Ectodermal cell (in vitro differentiated cells): ENCODE results near the gene MRPL30.

Experiments used
- H3K27ac ChIP-seq: 2 replicates; pipeline ENCODE4 v1.7.0; 2013; ENCODE audit warnings: mild to moderate bottlenecking, low read depth, low read length; ENCODE audit not compliant: insufficient read depth, poor library complexity, severe bottlenecking
- H3K27me3 ChIP-seq: 2 replicates; pipeline ENCODE4 v1.7.0; 2013; ENCODE audit warnings: mild to moderate bottlenecking, low read length; ENCODE audit not compliant: insufficient read depth, control insufficient read depth, poor library complexity, severe bottlenecking
- H3K36me3 ChIP-seq: one replicate; pipeline ENCODE4 v1.7.0; 2013; ENCODE audit warnings: low read length; ENCODE audit not compliant: control insufficient read depth, insufficient read depth
- H3K4me1 ChIP-seq: one replicate; pipeline ENCODE4 v1.7.0; 2013; ENCODE audit warnings: low read length; ENCODE audit not compliant: control insufficient read depth, insufficient read depth
- H3K4me3 ChIP-seq: 2 replicates; pipeline ENCODE4 v1.7.0; 2013; ENCODE audit warnings: low read depth, low read length, control low read depth; ENCODE audit not compliant: insufficient read depth
- H3K9me3 ChIP-seq: 2 replicates; pipeline ENCODE4 v1.7.0; 2013; ENCODE audit warnings: mild to moderate bottlenecking, low read length, moderate library complexity; ENCODE audit not compliant: control insufficient read depth
- WGBS, 2 experiments: methylation state at CpG; one replicate each; pipeline ENCODE4 v1.1.7; 2013; ENCODE audit warnings: missing lambda C conversion rate in 2 of 2; 5-methylcytosine and 5-hydroxymethylcytosine counted together

The MRPL30 gene

DNA sequence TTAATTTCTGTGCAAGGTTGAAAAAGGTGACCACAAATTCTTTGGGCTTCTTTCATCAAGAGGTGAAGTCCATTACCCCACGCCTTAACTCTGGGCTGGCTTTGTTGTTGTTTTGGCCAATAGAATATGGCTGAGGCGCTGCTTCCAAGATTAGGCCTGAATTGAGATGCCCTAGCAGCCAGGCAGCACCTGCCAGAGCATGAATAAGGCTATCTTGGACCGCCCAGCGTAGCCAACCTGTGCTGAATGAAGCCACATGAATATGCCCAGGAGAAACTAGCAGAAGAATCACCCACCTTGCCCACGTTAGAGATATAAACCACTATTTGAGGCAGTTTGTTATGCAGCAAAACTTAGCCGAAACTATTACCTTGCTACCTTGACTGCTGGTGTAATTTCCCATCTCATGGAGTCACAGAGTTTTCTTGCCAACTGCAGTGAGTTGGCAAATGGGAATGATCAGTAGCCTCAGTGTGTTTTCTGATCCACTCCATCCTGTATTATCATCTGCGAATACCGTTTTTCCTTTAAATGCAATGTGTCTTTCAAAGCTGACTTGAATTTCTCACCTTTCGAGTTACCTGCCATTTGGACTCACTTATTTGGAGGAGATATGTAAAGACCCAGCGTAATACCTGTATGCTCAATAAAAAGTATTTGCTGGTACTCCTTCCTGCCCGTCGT lies 26.9 kb upstream of the MRPL30 start:
- Histone ChIP-seq H3K4me3 (peak overlapping the region; percentile 67), H3K27me3 (no peaks in the 10 kb centered on the region), H3K36me3 (peaks cover 13% of the 10 kb centered on the region), H3K27ac (no peak overlapping the region), H3K4me1 (peaks cover 7% of the 10 kb centered on the region), H3K9me3 (no peaks in the 10 kb centered on the region)
- WGBS, 2 experiments = 58% methylated on average over 12 of the region's 12 CpGs

DNA sequence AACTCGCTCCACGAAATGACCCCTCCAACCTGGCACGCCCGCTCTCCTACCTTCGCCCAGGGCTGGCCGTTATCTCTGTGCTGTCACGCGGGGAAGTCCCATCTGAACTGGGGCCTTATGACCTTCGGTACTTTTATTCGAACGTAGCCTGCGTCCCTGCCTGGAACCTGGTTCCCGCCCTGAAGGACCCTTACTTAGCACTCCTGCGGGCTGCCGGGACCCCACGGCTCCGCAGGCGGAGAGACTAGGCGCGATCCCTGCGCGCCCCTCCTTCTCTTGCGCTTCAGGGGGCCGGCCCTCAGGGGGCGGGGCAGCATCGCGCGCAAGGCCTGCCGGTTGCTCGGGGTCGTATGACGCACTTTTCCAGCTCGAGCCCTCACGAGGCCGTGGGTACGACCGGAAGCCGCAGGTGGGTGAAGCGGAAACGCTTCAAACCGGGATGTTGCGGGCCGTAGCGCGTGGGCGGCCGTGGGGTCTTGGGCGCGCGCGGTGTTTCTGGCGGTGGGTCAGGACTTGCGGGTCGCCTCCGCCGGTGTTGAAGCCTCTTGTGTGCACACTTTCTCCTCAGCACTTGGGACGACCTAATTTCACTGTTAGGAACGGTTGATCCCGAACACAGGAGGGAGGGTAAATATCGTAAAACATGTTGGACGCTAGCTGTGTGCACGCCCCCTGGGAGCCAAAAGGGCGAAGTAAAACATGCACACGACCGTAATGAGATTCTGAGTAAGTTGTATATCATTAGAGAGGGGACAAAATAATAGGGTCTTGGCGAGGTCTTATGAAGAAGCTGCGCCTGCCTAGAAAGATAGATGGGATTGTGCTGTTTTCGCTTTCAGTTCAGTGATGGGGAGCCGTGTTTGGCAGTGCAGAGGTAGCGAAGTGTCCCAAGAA lies 26.1 kb upstream of the MRPL30 start, which contains the start of the genes LIPT1 and TSGA10:
LIPT1 (plus strand) TSS at position 325 of the 894 bp plus-strand sequence. CDS start 6,991 bp downstream, outside the sequence.
TSGA10 (minus strand) TSS at position 300 of the 894 bp plus-strand sequence. CDS start 45,503 bp downstream, outside the sequence.
- Histone ChIP-seq H3K4me3 (peak within 1 kb of the TSS; percentile 67), H3K27ac (peak within 1 kb of the TSS; percentile 53), H3K36me3 (peaks cover 13% of the 10 kb centered on the region), H3K4me1 (peaks cover 7% of the 10 kb centered on the region), H3K9me3 (no peaks in the 10 kb centered on the region), H3K27me3 (no peaks in the 10 kb centered on the region)
- 1% methylated on average over 70 of the region's 70 CpGs for WGBS, 2 experiments

DNA sequence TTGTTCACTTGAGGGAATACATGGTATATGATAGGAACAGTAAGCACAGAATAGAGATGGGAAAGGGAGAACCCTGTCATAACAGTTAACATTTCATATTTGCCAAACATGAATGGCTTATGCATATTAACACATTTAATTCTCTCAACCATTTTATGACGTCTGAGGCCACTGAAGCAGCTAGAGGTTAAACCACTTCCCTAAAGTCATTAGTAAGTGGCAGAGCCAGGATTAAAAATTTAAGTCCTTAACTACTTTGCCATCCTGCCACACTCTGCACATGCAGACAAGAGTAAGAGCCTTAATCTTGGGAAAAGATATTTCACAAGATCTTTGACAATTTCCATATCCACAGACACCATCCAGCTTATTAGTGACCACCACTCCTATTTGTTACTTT lies 24.1 kb upstream of the MRPL30 start:
- Histone ChIP-seq H3K9me3 (no peaks in the 10 kb centered on the region), H3K4me3 (no peak overlapping the region), H3K27ac (no peak overlapping the region), H3K36me3 (peaks cover 13% of the 10 kb centered on the region), H3K4me1 (peaks cover 7% of the 10 kb centered on the region), H3K27me3 (no peaks in the 10 kb centered on the region)
- 80 to 96% methylated on average over 1 of the region's 1 CpG for WGBS, 2 experiments

DNA sequence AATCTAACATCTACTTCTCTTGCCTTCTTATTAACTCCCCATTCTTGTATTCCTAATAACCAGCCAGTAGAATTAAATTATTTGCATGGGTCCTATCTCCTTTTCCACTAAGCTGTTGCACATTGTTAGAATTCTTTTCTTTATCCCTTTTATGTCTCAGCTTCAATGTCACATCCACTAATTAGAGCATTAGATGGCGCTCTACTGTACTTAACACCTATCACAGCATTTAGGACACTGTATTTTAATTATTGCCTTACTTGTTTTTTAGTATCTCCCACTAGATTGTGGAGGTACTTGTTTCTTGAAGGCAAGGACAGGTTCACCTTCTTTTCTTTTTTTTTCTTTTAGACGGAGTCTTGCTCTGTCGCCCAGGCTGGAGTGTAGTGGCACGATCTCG lies 22.4 kb upstream of the MRPL30 start:
- H3K27ac ChIP-seq = no peak overlapping the region
- H3K27me3 ChIP-seq = no peaks in the 10 kb centered on the region
- peaks cover 6% of the 10 kb centered on the region for H3K4me1 ChIP-seq
- 85 to 92% methylated on average over 5 of the region's 5 CpGs for WGBS, 2 experiments
- no peak overlapping the region for H3K4me3 ChIP-seq
- H3K36me3 ChIP-seq = peaks cover 13% of the 10 kb centered on the region
- H3K9me3 ChIP-seq = no peaks in the 10 kb centered on the region

DNA sequence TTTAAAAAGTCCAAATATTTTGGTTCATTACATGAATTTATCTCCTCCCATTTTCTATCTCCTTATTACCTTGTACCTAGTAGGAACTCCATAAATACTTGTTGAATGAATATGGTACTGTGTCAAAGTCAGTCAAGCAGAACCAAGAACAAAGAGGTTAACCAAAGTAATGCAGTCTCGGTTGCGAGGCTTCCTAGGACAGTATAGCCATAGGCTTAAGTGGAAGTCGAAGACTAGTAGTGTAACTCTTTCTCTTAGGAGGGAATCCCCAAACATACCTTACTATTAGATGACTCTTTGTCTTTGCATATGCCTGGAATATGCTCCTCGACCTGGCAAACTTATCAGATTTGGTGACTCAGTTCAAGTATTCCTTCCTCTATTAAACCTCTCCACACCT lies 21.4 kb upstream of the MRPL30 start:
- 95 to 96% methylated on average over 4 of the region's 4 CpGs for WGBS, 2 experiments
- H3K36me3 ChIP-seq = peaks cover 13% of the 10 kb centered on the region
- no peaks in the 10 kb centered on the region for H3K9me3 ChIP-seq
- H3K27me3 ChIP-seq = no peaks in the 10 kb centered on the region
- H3K4me1 ChIP-seq = no peaks in the 10 kb centered on the region
- H3K4me3 ChIP-seq = no peak overlapping the region
- no peak overlapping the region for H3K27ac ChIP-seq

DNA sequence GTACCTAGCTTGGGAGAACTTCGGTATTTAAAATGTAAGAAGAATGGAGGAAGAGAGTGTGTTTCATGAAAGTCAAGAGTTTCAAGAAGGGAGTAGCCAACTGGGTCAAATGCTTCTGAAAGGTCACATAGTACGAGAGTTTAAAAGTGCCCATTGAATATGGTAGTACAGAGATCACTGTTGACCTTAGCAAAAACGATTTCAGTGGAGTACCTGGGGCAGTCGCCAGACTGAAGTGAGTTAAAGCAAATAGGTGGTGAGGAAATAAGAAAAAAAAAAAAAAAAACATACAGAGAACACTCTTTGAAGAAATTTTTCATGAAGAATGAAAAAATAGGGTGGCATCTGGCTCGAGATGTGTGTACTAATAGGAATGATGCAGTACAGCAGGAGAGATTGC lies 14.8 kb upstream of the MRPL30 start:
- Histone ChIP-seq H3K27ac (no peak overlapping the region), H3K9me3 (no peaks in the 10 kb centered on the region), H3K4me3 (no peak overlapping the region), H3K36me3 (peaks cover 15% of the 10 kb centered on the region), H3K27me3 (no peaks in the 10 kb centered on the region), H3K4me1 (no peaks in the 10 kb centered on the region)
- 93 to 95% methylated on average over 4 to 5 of the region's 5 CpGs for WGBS, 2 experiments

DNA sequence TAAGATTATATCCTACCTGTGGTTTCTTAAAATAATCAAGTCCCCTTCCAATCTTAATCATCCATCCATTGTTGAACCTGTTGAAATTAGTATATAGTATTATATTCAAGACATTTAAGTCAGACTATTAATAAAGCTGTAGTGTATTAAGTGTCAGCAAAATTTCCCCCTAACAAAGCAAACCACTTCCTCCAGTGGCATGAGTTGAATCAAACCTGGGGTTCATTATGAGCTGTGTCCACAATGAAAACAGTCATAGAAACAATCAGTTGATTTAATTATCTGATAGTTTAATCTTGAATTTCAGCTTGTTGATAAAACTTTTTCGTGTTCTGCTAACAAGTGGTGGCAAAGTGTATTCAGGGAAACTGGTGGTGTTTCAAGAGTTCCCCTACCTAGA lies 11.4 kb upstream of the MRPL30 start:
- H3K4me1 ChIP-seq = no peaks in the 10 kb centered on the region
- no peaks in the 10 kb centered on the region for H3K9me3 ChIP-seq
- WGBS, 2 experiments = 96 to 100% methylated on average over 1 of the region's 1 CpG
- no peak overlapping the region for H3K4me3 ChIP-seq
- no peaks in the 10 kb centered on the region for H3K27me3 ChIP-seq
- H3K27ac ChIP-seq = no peak overlapping the region
- peaks cover 15% of the 10 kb centered on the region for H3K36me3 ChIP-seq

DNA sequence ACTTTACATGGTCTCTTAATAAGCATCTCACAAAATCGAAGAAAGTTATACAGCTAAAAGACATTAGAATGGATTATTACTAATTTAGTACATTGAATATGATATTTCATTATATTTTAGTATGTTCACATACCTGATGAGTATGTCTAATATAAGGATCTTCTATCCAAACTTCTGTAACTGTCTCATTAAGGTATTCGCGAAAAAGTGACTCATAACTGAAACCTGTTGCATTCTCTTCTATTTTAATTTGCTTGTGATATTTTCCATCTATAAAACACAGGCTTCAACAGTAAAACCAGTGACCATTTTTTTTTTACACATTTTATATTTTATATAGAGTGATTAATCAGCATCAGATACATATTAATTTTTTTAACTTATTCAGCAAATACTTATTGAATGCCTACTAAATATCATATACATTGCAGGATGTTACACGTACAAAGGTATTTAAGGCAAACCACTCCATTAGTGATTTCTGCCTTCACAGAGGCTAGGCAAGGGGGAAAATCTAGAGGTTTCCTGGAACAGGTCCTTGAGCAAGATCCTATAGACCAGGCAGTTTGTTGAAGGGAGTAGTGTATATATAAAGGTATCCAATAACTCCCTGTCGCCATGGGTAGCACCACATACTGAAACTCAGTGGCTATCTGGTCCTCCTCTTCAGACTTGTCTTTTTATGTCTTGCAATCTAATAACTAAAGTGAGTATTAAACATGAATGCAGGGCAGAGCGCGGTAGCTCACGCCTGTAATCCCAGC lies 9.4 kb upstream of the MRPL30 start:
- Histone ChIP-seq H3K4me3 (no peak overlapping the region), H3K36me3 (peaks cover 15% of the 10 kb centered on the region), H3K4me1 (no peaks in the 10 kb centered on the region), H3K9me3 (no peaks in the 10 kb centered on the region), H3K27me3 (no peaks in the 10 kb centered on the region), H3K27ac (no peak overlapping the region)
- 94 to 97% methylated on average over 5 to 7 of the region's 8 CpGs for WGBS, 2 experiments

DNA sequence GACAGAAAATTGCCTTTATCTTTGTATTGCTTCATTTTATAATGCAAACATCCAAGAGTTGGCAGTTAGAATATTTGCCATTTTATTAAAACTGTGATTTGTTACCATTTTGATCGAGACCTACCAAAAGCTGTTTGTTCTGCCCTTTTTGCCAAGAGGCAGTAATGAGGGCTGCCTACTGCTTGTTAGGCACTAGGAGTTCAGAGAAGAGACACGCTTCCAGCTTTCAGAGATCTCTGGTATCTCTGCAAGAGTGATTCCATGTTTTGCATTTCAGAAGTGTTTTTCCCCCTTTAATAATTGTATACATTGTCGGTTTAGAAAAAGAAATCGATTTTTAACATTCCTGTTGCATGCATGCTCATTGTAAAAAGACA lies 628 bp downstream of the MRPL30 start:
- no peaks in the 10 kb centered on the region for H3K36me3 ChIP-seq
- H3K4me1 ChIP-seq = peaks cover 8% of the 10 kb centered on the region
- no peaks in the 10 kb centered on the region for H3K9me3 ChIP-seq
- H3K27me3 ChIP-seq = no peaks in the 10 kb centered on the region
- H3K4me3 ChIP-seq = peak overlapping the region; percentile 76
- 1 to 6% methylated on average over 4 of the region's 4 CpGs for WGBS, 2 experiments
- H3K27ac ChIP-seq = peak overlapping the region; percentile 67

DNA sequence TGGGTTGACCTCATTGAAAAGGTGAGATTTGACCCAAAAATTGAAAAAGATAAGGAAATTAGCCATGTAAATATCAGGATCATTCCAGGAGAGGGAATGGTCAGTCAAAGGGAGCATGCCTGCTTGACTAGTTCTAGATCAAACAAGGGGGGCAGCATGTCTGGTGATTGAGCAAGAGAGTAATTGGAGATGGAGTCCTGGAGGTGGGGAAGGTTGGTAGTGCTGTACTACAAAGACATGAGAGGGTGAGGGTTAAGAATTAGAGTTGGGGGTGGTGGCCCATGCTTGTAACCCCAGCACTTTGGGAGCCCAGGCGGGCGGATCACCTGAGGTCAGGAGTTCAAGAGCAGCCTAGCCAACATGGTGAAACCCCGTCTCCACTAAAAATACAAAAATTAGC lies 2.0 kb downstream of the MRPL30 start:
- Histone ChIP-seq H3K9me3 (no peaks in the 10 kb centered on the region), H3K4me3 (no peak overlapping the region)
- WGBS, 2 experiments = 92 to 96% methylated on average over 3 of the region's 3 CpGs

More for the DNA sequence above, 2.0 kb downstream of the MRPL30 start:
- Histone ChIP-seq H3K4me1 (peaks cover 8% of the 10 kb centered on the region), H3K27ac (no peak overlapping the region), H3K36me3 (no peaks in the 10 kb centered on the region), H3K27me3 (no peaks in the 10 kb centered on the region)
